GM18508 (cell line): ENCODE results near the gene NUAK1.

Experiments used
- ATAC-seq: cut with Tn5 transposase; IDR thresholded peaks from one replicate; pipeline ENCODE4 v1.9.1; 2021; ENCODE audit warnings: moderate number of reproducible peaks; ENCODE audit not compliant: insufficient read depth, unreplicated experiment

The NUAK1 gene

DNA sequence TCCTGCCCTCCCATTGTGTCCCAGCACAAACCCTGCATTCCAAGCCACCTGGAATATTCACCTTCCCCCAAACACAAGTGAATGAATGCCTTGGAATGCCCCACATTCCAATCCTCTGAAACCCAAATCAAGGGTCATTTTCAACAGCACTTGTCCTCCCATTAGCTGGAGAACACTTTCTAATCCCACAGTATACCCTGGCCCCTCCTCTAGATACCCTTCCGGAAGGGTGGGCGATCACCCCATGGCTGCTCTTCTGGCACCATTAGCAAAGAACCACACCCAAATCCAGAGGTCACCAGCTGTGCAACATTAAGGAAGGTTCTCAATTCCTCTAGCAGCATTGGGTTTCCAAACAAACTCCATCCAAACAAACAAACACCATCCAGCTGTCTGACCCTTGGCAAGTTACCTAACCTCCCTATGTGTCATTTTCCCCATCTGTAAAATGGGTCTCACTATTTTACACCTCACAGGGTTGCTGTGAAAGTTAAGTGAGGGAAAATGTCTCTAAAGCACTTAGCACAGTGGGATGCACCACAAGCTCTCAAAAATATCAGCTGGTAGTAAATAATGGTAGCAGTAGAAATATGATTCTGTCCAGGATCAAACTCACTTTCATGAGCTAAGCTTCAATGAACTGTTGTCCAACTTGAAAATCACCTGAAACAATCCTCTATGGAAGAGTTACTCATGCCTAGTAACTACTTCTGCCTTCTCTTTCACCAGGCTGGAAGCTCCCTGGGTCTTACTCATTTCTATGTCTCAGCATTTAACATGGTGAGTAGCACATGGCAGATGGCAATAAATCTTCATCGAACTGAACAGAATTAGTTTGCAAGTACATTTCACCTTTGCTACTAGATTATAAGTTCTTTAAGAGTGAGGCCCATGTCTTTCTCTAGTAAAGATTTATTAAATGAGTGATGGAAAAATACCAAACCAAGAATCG lies 5.3 kb downstream of the NUAK1 start:
- ATAC-seq: no peak

DNA sequence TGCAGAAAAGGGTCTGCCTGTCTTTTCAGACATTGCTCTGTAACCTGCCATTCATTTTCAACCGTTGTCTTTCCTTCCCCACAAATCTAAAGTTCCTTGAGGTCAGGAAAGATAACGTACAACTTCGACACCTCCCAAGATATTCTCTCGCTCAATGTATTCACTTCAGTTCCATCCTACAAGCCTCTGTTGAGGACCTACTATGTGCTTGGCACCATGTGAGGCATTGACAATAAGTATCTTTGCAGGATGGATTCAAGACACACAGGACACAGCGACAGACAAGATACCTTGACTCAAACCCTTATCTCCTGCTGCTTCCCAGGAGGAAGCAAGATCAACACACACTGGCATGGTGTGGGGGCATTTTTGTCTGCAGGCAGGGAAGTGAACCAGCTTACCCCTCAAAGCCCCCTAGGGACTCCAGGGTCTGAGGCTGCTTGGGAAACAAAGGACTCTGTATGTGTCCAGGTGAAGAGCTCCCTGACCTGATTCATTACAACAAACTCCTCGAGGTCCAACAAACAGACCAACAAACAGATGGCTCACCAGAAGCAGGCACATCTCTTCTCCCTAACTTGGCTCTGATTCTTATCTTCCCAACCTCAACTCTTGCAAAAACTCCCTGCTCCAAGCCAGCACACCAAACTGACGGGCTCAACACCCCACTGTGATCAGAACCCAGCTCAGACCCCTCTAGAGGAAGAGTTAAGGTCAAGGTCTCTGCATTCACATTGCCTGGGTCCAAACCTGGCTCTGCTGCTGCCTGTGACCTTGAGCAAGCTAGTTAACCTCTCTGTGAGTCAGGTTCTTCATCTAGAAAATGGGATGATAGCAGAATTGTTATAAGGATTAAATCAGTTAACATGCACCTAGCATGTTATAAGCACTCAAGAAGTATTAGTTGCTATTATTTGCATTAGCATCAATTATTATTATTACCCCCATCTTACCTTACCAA lies 6.3 kb downstream of the NUAK1 start:
- no peak for ATAC-seq

DNA sequence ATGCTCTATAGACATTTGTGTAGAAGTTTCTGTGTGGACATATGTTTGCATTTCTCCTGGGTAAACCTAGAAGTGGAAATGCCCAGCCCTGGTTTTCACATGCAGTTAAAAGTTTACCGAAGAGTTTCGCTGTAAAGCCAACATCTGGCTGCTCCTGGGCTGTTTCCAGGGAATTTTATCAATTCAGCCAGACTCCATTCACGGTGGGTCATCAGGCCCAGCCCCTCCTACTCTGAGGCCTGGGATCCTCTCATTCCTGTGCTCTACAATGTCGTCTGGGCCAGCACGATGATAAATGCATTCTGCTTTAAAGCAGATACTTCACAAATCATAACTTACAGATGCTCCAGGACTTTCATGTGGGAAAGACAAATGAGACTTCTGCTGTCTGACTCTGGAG lies 7.1 kb downstream of the NUAK1 start:
- no peak for ATAC-seq

DNA sequence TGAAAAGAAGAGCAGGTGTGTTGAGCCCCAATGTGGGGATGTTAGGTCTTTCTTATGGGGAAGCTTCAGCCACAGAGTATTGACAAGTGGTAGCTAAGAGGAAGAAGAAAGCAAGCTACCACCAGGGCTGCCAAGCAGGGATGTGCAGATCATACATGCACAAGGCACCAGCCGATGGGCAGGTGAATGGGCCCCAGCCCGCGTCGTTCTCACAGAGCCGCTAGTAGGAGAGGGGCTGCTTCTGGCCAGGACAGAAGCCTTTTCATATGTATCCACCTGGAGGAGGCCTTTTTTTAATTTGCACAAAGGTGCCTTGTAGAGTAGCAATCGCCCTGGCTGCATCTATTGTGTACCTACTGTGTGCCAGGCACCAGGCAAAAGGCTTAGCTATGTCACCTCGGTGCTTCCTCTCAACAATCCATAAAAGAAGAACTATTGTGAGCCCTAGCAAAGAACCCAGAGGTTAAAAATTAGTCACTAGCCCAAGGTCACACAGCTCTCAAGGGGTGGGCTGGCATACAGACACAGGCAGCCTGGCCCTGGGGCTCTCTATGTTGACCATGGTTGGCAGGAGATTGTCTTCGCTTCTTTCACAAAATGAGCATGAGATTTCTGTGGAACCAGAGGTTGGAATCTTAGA lies 8.2 kb downstream of the NUAK1 start:
- ATAC-seq: no peak

DNA sequence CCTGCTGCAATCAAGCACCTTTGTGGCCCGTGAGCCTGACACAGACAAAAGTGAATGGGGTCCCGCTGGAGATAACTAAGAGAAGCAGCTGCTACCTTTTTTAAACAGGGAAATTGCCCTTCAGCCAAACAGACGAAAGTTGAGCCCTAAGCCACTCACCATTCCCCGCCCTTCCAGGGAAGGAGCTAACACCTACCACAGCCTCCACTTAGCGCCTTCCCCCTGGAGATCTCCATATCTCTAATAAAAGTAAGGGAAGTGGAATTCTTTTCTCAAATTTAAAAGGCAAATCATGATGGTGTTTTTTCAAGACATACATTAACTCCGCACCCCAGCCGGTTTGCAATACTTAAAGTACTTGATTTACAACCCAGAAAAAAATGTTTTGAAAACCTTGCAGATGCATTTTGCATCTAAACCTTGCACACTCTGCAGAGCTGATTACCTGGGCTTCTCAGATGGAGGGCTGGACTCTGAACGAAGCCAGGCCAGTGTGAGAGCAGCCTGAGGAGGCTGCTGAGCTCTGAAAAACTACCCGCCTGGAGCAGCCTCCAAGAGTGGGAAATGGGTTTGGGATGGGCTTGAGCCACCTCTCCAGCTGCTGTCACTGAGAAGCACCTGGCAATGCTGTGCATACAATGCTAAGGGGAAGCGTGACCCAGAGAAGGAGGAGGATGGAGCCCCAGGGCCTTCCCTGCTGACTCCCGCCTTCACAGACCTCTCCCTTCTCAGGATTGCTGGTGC lies 10.0 kb downstream of the NUAK1 start:
- no peak for ATAC-seq

DNA sequence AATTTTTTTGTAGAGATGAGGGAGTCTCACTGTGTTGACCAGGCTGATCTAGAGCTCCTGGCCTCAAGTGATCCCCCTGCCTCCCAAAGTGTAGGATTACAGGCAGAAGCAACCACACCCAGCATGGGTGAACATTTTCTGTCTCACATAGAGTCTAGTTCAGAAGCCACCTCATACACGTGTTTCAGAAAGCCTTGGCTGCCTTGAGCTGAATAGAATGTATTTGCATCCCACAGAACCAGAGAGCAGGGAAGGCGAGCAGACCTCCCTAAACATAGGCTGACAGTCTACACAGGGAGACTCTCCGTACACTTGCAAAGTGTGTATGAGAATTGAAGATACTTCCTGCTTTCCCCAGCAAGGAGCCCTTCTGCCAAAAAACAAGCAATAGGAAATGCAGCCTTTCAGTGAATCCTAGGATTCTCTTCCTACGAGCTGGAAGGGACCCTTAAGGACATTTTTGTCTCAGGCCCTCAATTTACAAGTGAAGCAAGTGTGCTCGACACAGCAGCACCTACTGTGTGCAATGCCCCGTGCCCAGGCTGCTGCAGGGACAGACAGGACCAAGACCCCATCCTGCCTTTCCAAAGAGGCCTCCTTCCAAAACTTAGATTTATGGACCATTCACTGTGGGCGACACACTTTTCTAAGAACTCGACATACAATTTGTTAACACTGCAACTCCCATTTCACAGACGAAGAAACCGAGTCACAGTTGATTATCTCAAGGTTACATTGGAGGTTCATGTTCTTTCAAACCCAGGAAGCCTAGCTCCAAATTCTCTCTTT lies 11.2 kb downstream of the NUAK1 start:
- ATAC-seq: no peak

DNA sequence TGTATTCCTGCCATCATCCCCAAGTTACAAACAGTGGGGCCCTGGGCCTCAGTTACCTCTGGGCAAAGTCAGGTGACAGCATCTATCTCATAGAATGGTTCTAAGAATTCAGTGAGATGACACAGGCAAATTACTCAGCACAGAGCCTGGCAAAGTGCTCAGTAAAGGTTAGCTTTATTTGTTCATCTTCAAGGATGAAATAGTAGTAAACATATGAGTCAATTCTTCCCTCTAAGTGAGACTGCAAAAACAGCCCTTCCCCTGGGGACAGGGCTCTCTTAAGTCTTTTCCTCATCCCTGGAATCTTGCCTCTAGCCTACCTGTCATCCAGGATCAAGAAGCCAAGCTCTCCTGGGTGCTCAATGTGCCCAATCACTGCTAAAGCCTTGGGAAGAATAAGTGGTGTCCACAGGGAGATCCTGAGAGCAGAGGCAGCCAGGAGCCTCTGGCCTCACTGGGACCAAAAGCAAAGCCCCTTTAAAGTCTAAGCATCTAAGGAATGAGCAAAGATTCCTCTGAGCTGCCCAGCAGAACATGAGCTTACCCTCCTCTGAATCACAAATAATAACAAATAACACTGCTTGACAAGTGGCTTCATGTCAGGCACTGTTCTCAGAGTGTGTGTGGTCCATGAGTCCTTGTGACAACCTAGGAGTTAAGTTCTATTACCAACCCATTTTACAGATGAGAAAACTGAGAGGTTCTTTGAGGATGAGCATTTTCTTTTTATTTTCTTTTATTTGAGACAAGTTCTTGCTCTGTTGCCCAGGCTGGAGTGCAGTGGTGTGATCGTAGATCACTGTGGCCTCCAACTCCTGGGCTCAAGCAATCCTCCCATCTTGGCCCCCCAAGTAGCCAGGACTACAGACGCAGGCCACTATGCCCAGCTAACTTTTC lies 12.1 kb downstream of the NUAK1 start:
- ATAC-seq: no peak

DNA sequence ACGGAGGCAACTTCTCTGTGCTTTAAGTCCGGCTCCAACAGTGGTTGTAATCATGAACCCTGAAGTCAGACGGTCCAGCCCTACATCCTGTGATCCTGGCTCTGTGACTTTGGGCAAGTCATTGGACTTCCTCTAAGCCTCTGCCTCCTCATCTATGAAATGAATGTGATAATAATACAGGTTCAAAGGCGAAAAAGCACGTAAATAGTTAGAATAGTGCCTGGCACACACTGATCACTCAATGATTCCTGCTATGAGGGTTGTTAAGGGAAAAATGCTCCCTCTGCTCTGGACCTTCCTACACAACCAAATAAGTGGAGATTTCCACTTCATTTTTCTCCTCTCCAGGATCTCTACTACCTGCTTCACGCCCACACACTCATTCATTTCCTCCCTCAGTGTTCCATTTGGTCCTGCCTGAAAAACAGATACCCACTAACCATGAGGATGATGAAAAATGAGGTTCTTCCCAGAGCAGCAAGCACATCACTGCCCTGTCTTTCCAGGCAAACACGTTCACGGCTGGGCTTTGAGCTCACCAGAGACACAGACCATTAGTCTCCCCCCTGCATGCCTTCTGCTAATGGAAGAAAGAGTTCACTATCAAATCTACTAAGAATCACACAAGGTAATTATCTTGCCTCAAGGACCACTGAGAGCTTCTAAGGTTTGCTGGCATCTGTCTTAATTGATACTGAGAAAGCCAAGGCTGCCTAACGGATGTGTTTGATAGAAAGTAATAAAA lies 13.2 kb downstream of the NUAK1 start:
- no peak for ATAC-seq

DNA sequence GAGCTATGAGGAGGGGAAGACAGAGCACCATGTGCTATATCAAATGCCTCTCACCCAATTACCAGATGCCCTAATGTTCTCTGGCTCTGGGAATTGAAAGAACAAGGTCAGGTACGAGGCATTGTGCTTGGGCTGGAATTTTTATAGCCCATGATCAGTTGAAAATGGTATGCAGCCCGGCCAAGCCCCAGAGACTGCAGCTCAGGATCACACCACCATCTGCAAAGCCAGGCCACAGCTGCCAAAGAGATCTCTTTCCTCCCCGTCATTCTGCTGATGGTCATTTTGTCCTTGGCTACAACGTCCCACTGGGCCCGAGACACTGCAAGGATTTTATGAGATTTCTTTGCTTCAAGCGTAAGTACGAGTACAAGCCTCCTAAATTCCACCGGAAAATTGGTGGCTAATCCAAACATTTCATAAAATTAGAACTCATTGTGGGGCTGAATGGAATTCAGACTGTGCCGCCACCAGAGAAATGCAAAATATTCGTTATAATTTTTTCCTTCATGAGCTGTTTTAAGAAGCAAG lies 15.1 kb downstream of the NUAK1 start:
- no peak for ATAC-seq

DNA sequence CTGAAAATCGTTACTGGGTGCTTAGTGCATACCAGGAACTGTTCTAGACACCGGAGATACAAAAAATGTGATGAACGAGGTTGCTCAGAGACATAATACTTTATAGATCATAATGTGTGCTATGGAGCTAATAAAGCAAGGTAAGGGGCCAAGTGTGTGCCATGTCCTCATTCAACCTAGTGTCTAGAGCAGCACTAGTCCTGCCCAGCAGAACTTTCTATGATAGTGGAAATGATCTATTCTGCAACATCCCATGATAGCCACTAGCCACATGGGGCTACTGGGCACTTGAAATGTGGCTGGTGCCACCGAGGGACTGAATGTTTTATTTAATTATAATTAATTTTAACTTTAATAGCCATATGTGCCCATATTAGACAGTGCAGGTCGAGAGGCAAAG lies 15.6 kb downstream of the NUAK1 start:
- no peak for ATAC-seq

DNA sequence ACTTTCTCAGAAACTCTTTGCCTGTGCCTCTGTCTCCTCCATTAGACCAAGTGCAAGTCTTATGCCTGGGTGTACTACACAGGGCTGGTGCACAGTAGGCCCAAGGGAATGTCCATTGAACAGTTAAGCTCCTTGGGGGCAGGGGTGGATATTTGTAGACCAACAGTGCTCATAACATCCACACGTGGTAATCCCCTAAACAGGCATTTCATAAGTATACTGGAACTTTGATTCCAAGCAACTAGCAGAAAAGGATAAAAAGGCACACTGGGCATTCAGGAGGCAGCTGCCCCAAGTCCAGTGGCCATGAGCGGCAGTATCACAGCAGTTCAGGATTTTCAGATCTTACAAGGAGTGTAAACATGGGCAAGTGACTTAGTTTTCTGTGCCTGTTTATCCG lies 16.8 kb downstream of the NUAK1 start:
- no peak for ATAC-seq

DNA sequence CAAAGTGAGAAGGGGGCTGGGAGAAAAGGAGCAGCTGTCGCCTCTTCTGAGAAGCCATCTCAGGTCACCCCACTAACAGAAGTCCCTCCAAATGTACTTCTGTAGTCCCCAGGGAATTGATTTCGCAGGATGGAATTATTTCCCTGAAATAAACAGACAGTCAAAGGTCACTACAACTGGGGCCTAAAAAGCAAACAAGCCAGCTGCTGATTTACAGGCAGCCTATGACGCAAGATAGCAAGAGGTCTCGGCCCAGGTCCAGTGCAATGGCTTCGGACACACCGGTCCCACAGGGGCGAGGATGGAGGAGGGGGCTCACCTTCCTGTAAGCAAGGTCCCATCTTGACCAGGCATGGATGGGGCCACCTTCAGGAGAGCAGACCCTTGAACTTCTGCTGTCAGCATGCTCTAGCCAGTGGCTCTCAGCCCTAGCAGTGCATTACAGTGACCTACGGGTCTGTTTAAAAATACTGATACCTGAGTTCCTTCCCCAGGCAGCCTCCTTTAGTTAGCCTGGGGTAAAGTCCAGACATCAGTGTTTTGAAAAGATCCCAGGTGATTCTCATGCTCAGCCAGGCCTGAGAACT lies 18.1 kb downstream of the NUAK1 start:
- ATAC-seq: no peak

DNA sequence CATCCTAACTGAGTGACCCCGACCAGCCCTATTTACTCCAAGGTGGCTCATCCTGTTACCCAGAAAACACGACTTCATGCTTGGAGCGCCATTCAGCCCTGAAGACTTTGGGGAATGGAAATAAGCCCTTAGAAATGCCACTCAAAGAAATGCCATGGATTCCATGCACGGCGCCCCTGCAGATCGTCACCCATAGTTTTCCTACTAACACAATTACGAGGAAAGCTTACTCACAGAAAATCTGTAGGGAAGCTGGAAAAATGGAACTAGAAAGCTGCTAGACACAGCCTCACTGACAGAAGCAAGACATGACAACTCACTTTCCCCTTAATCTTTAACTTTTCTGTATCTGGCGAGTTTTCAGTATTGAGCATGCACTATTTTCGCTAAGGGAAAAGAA lies 19.5 kb downstream of the NUAK1 start:
- ATAC-seq: no peak

DNA sequence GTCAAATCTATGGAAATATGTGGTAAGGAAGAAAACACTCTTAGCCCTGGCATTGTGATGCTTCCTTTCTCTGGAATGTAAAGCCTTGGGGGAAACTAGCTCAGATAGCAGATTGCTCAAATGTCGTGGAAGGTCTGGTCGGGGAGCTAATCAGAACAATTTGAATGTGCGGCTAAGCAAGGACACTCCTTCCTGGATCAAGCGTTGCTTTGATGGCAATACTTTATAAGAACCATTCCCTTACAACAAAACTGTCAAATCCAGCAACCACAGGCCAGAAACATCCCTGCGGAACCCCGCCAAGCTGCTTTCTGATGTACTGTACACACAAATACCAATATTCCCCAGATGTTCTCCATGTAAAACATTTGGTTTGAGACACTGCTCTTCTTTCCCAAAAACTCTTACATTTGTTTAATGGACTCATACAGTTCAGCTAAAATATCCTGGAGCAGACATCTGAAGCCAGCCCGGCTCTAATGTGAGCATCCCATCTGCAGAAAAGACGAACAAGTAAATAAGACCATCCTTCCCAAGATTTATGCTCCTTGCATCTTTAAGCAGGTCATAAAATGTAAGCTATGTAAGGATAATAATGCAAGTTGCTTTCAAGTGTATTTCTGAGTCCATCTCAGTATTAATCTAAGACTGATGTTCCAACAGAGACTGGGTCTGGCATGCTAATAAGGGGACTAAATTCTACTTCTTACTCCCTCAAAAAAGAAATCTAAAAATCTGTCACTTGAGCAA lies 20.2 kb downstream of the NUAK1 start:
- ATAC-seq: no peak

DNA sequence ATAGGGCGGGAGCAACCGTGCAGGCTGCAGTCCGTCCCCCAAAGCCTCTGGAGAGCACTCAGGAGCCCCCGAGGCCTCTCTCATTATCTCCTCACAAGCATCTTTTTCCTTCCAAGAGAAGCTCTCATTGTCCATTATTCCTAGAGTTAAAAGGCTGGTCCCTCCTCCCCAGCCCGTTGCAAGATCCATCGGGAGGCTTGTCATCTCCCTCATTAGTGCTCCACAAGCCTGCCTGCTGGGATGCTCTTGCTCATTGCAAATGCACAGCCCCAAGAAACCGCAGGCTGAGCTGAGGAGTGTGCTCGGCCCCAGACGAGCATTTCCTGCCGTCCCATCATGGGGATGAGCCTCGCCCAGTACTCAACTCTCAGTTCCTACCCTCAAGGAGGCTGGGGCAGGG lies 23.3 kb downstream of the NUAK1 start:
- no peak for ATAC-seq

DNA sequence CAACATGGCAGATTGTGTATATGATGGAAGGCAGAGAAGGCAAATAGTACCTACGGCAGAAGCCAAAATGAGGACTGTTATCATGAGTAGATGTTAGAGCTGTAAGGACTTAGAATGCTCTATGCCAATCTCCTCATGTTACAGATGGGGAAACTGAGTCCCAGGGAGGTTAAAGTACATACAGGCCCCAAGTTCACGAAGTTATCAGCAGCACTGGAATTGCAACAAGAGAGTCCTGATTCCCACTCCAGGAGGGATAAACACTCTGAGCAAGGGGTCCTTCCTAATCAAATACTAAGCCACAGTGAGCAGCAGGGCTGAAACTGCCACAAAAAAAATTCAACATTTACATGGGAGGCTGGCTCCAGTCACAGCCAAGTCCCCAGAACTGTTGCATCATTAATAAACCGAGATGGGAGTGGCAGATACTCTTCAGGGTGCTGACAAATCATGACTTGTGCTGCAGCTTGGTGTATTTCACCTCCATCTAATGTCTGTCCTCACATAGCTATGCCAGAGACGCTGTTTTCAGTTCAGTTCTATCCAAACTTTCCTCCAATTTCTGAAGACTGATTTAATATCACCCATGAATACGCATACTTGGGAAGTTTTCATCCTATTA lies 24.2 kb downstream of the NUAK1 start:
- ATAC-seq: no peak
